Skeletal muscle satellite cell (primary cell): Measurements from ENCODE around the gene RPE.

Experiments used
- H3K27me3 ChIP-seq: 2 replicates; pipeline ENCODE4 v1.7.0; 2013; ENCODE audit warnings: low read length; ENCODE audit not compliant: control insufficient read depth, insufficient read depth
- H3K36me3 ChIP-seq: 2 replicates; pipeline ENCODE4 v1.7.0; 2013; ENCODE audit warnings: mild to moderate bottlenecking, control low read depth, low read length; ENCODE audit not compliant: insufficient read depth
- H3K4me1 ChIP-seq: 2 replicates; pipeline ENCODE4 v1.7.0; 2013; ENCODE audit warnings: low read length; ENCODE audit not compliant: control insufficient read depth, insufficient read depth
- H3K4me2 ChIP-seq: 2 replicates; pipeline ENCODE4 v1.7.0; 2013; ENCODE audit warnings: mild to moderate bottlenecking, low read length
- H3K4me3 ChIP-seq: 2 replicates; pipeline ENCODE4 v1.7.0; 2013; ENCODE audit warnings: low read length
- H3K9ac ChIP-seq: 2 replicates; pipeline ENCODE4 v1.7.0; 2013; ENCODE audit warnings: mild to moderate bottlenecking, low read depth, low read length, moderate library complexity
- H3K9me3 ChIP-seq: replicated peaks from 2 replicates; pipeline ENCODE4 v1.7.0; 2013; ENCODE audit warnings: mild to moderate bottlenecking, control low read depth, low read length

RPE gene

DNA sequence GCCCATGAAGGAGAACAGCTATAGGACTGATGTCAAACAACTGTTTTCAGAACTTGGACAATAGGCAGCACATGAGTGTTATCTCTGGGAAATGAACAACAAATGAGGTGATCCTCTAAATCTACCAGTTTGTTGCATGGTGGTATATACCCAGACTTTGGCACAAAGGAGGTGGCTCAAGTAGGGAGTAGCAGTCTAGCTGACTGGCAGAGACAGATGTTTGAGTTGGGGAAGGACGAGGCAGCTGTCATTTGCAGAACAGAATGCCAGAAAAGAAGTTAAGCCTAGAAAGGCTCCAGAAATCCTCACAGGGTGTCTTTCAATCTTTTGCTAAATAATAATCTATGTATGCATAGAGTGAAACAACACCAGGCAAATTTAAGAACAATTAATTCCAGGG is 47.4 kb downstream of the RPE start:
- Histone ChIP-seq H3K9me3 (no peaks in the 10 kb centered on the region), H3K4me2 (no peak overlapping the region), H3K9ac (no peak overlapping the region), H3K4me1 (no peaks in the 10 kb centered on the region), H3K27me3 (no peaks in the 10 kb centered on the region), H3K4me3 (no peak overlapping the region), H3K36me3 (peaks cover 3% of the 10 kb centered on the region)

GRCh38 chr2:210050885-210051284 is 48.4 kb downstream of the RPE start:
- Histone ChIP-seq H3K4me2 (no peak overlapping the region), H3K9me3 (no peaks in the 10 kb centered on the region), H3K9ac (no peak overlapping the region), H3K4me1 (no peaks in the 10 kb centered on the region), H3K27me3 (no peaks in the 10 kb centered on the region), H3K36me3 (no peaks in the 10 kb centered on the region), H3K4me3 (no peak overlapping the region)

GRCh38 chr2:210054696-210055095 is 52.3 kb downstream of the RPE start:
- Histone ChIP-seq H3K27me3 (no peaks in the 10 kb centered on the region), H3K9ac (no peak overlapping the region), H3K9me3 (no peaks in the 10 kb centered on the region), H3K36me3 (no peaks in the 10 kb centered on the region), H3K4me1 (no peaks in the 10 kb centered on the region), H3K4me2 (no peak overlapping the region), H3K4me3 (no peak overlapping the region)

- H3K9ac ChIP-seq: no peak overlapping the region
- H3K4me3 ChIP-seq: no peak overlapping the region
- H3K36me3 ChIP-seq: no peaks in the 10 kb centered on the region
- no peaks in the 10 kb centered on the region for H3K27me3 ChIP-seq
- H3K9me3 ChIP-seq: no peaks in the 10 kb centered on the region
- no peaks in the 10 kb centered on the region for H3K4me1 ChIP-seq
- no peak overlapping the region for H3K4me2 ChIP-seq
Observed at GRCh38 chr2:210055825-210056224, 53.4 kb downstream of the RPE start.

GRCh38 chr2:210063306-210063705 is 60.9 kb downstream of the RPE start:
- Histone ChIP-seq H3K4me3 (no peak overlapping the region), H3K36me3 (no peaks in the 10 kb centered on the region), H3K4me2 (no peak overlapping the region), H3K27me3 (no peaks in the 10 kb centered on the region), H3K9me3 (no peaks in the 10 kb centered on the region), H3K9ac (no peak overlapping the region), H3K4me1 (no peaks in the 10 kb centered on the region)
